Gastroesophageal sphincter (tissue), 4 donors: ENCODE data around the gene WDR33. TPM values are rescaled to one million over a fixed set of nuclear protein-coding genes. Genes with fewer than 3 reads are reported as not detected.

Experiments used
- ATAC-seq: fragments of 150-250 bp; one replicate; pipeline ENCODE4 v1.9.1; 2016; ENCODE audit warnings: mild to moderate bottlenecking, moderate library complexity
- H3K27ac ChIP-seq, 4 donors: fragments of 200-600 bp; sonication (generic) in 3 of 4; 1 replicate in 3 of 4; 2 replicates in 1 of 4; pipeline ENCODE4 v1.5.1; 2016 to 2019
- H3K27me3 ChIP-seq: fragments of 200-600 bp; sonication (generic); one replicate; pipeline ENCODE4 v1.5.1; 2019
- H3K36me3 ChIP-seq, 2 donors: fragments of 200-600 bp; sonication (generic); one replicate each; pipeline ENCODE4 v1.5.1; 2019; ENCODE audit warnings: control low read depth in 1 of 2
- H3K4me1 ChIP-seq, 3 donors: fragments of 200-600 bp; sonication (generic); 1 replicate in 2 of 3; 2 replicates in 1 of 3; pipeline ENCODE4 v1.5.1; 2016 to 2019; ENCODE audit warnings: control low read depth in 2 of 3
- H3K4me3 ChIP-seq, 2 donors: fragments of 200-600 bp; sonication (generic); one replicate each; pipeline ENCODE4 v1.5.1; 2019; ENCODE audit warnings: mild to moderate bottlenecking in 1 of 2, moderate library complexity in 1 of 2
- H3K9me3 ChIP-seq, 3 donors: fragments of 200-600 bp; sonication (generic); one replicate each; pipeline ENCODE4 v1.5.1; 2017 to 2019; ENCODE audit warnings: control low read depth in 2 of 3
- CTCF ChIP-seq, 4 experiments: fragments of 200-600 bp in 2 of 4; fragments of 450-650 bp in 2 of 4; sonication (generic) in 1 of 4; IDR thresholded peaks; one replicate each; pipeline ENCODE4 v1.5.1; 2017 to 2019; ENCODE audit warnings: antibody characterized with exemption in 4 of 4, mild to moderate bottlenecking in 2 of 4, moderate library complexity in 2 of 4
- EP300 ChIP-seq: sonication (generic); formaldehyde crosslinking; IDR thresholded peaks from one replicate; pipeline ENCODE4 v1.6.1; 2017; ENCODE audit warnings: antibody characterized with exemption, mild to moderate bottlenecking
- POLR2A ChIP-seq, 2 donors: fragments of 450-650 bp; IDR thresholded peaks; one replicate each; pipeline ENCODE4 v1.6.1; 2017; ENCODE audit warnings: antibody characterized with exemption in 2 of 2, mild to moderate bottlenecking in 2 of 2, moderate library complexity in 1 of 2
- POLR2AphosphoS5 ChIP-seq: sonication (generic); formaldehyde crosslinking; IDR thresholded peaks from one replicate; pipeline ENCODE4 v1.6.1; 2017; ENCODE audit warnings: antibody characterized with exemption
- WGBS, 2 donors: methylation state at CpG; one replicate each; pipeline ENCODE4 v1.1.5; 2018; ENCODE audit warnings: low coverage in 1 of 2; 5-methylcytosine and 5-hydroxymethylcytosine counted together
- total RNA-seq, 4 donors: library from RNA; depleted of rRNA; stranded (reverse); fragments of >200 nt; gene quantifications; one replicate each; pipeline ENCODE4 v1.1.0, GENCODE V29; 2016

The WDR33 gene
- total RNA-seq, result 10 to 100 TPM; 34.9 to 64.6 (median 43.2) TPM

GRCh38 chr2:127810619-127811396 lies at the start of gene WDR33:
WDR33 (minus strand) TSS chr2:127811171; CDS start chr2:127770981, 40,190 bp downstream.
- ATAC-seq, result peak; percentile 98
- TF ChIP-seq POLR2AphosphoS5 (peak; percentile 47), EP300 (no peak), POLR2A (IDR thresholded peaks at IDR 0.05) (peak; percentile 48 to 62), CTCF (IDR thresholded peaks at IDR 0.05) (peak in 2 of 4 experiments; percentile 20 to 43)
- WGBS, 2 donors, result 0% methylated on average over 9 to 20 of the region's 62 CpGs
- H3K4me1 ChIP-seq, result peaks cover 0 to 51% (median 23%) of the 10 kb centered on the region in 3 donors
- H3K27me3 ChIP-seq, result no peaks in the 10 kb centered on the region
- peak within 1 kb of the TSS; percentile 77 to 90 for H3K4me3 ChIP-seq
- H3K27ac ChIP-seq, result peak within 1 kb of the TSS; percentile 84 to 98 (median 96)
- no peaks in the 10 kb centered on the region for H3K36me3 ChIP-seq
- no peaks in the 10 kb centered on the region for H3K9me3 ChIP-seq

- 65% methylated on average over 5 of the region's 5 CpGs; no CpG with 5 or more reads in 1 of the 2 donors for WGBS, 2 donors
- H3K9me3 ChIP-seq, result no peaks in the 10 kb centered on the region
Observed at GRCh38 chr2:127860130-127860529, 49.2 kb upstream of the WDR33 start.

GRCh38 chr2:127859712-127860085 lies 48.7 kb upstream of the WDR33 start:
- Histone ChIP-seq H3K4me1 (peaks cover 0 to 42% (median 9%) of the 10 kb centered on the region in 3 donors), H3K27ac (no peak overlapping the region), H3K27me3 (no peaks in the 10 kb centered on the region), H3K9me3 (no peaks in the 10 kb centered on the region), H3K4me3 (no peak overlapping the region), H3K36me3 (peaks cover 0 to 18% of the 10 kb centered on the region in 2 donors)
- no peak for TF ChIP-seq POLR2A (IDR thresholded peaks at IDR 0.05)
- TF ChIP-seq EP300, result no peak
- no peak for TF ChIP-seq POLR2AphosphoS5
- no peak for TF ChIP-seq CTCF (IDR thresholded peaks at IDR 0.05)
- 31% methylated on average over 6 of the region's 8 CpGs; no CpG with 5 or more reads in 1 of the 2 donors for WGBS, 2 donors
- ATAC-seq, result no peak

More at GRCh38 chr2:127860130-127860529, 49.2 kb upstream of the WDR33 start:
- Histone ChIP-seq H3K27ac (no peak overlapping the region), H3K4me3 (no peak overlapping the region), H3K27me3 (no peaks in the 10 kb centered on the region), H3K36me3 (peaks cover 0 to 22% of the 10 kb centered on the region in 2 donors), H3K4me1 (peaks cover 0 to 37% (median 9%) of the 10 kb centered on the region in 3 donors)
- no peak for TF ChIP-seq CTCF (IDR thresholded peaks at IDR 0.05)
- no peak for TF ChIP-seq POLR2A (IDR thresholded peaks at IDR 0.05)
- TF ChIP-seq POLR2AphosphoS5, result no peak
- ATAC-seq, result no peak

GRCh38 chr2:127857265-127857808 lies 46.4 kb upstream of the WDR33 start:
- Histone ChIP-seq H3K36me3 (peaks cover 0 to 9% of the 10 kb centered on the region in 2 donors), H3K27me3 (no peaks in the 10 kb centered on the region), H3K9me3 (no peaks in the 10 kb centered on the region), H3K4me3 (peak overlapping the region; percentile 71 to 94), H3K27ac (peak overlapping the region; percentile 60 to 85 (median 82)), H3K4me1 (peaks cover 0 to 52% (median 9%) of the 10 kb centered on the region in 3 donors)
- 5 to 6% methylated on average over 14 to 18 of the region's 18 CpGs for WGBS, 2 donors
- TF ChIP-seq POLR2A (IDR thresholded peaks at IDR 0.05) (no peak), CTCF (IDR thresholded peaks at IDR 0.05) (no peak), EP300 (no peak), POLR2AphosphoS5 (no peak)
- ATAC-seq, result no peak
